ENCODE results near the gene AK9. TPM values are rescaled to one million over a fixed set of nuclear protein-coding genes. Genes with fewer than 3 reads are reported as not detected.

The AK9 gene
- total and polyA plus RNA-seq, 10 of the 15 experiments (the other 5 are each of a cell fraction or from before 2014, with no cell fraction given) = 2.1 to 7.4 (median 4.2) TPM

- Histone ChIP-seq H3K36me3 (ENCODE audit: control insufficient read depth in 2 of 2, insufficient read depth in 2 of 2, low read length in 1 of 2) (peaks cover 0 to 15% of the 10 kb centered on the region in 2 experiments; a peak in 1 of 4 replicates), H4K20me1 (ENCODE audit: control insufficient read depth, insufficient read depth) (no peaks in the 10 kb centered on the region), H3K79me2 (ENCODE audit: control insufficient read depth, insufficient read depth, low read length) (peaks cover 25% of the 10 kb centered on the region), H3K9ac (ENCODE audit: control insufficient read depth, insufficient read depth, low read length) (no peak overlapping the region), H3K27ac (ENCODE audit: control insufficient read depth, insufficient read depth) (no peak overlapping the region), H3K4me1 (ENCODE audit: control insufficient read depth, insufficient read depth, low read length) (no peaks in the 10 kb centered on the region; the same call in 1 of the 2 replicates), H3K4me2 (ENCODE audit: control insufficient read depth, insufficient read depth) (no peak overlapping the region), H3K4me3 (no peak overlapping the region), H3K9me3 (replicated peaks; ENCODE audit: control insufficient read depth, insufficient read depth, low read length) (no peaks in the 10 kb centered on the region), H2AFZ (ENCODE audit: control insufficient read depth, low read depth, low read length) (no peak overlapping the region), H3K27me3 (replicated peaks in 1 of 2; ENCODE audit: control insufficient read depth in 2 of 2, insufficient read depth in 2 of 2, low read length in 1 of 2) (no peaks in the 10 kb centered on the region)
- DNase-seq (ENCODE audit: low read depth, low spot score) (no peak), FAIRE-seq (no peak), ATAC-seq (no peak)
- SMC1A ChIA-PET (ENCODE audit: uncharacterized antibody, unreplicated experiment) = interaction anchor here (1.5 to 1.6 kb wide), 2 partner anchors 8 to 10 kb away, joined by 3 to 4 read pairs; no protein-coding TSS in a partner anchor
- CTCF ChIA-PET = interaction anchor here (0.7 to 1.3 kb wide), 4 partner anchors 11 to 554 kb away, joined by 3 to 4 read pairs (median 3); no protein-coding TSS in a partner anchor
- RAD21 ChIA-PET (ENCODE audit: unreplicated experiment) = interaction anchor here (0.6 kb wide), 1 partner anchor 861 kb away, joined by 3 read pairs; no protein-coding TSS in a partner anchor
- POLR2A ChIA-PET = interaction anchor here (9.3 kb wide), 1 partner anchor 26 kb away, joined by 132 read pairs; the partner anchor contains the start of gene MICAL1
- no peak for TF ChIP-seq ZNF24 (IDR thresholded peaks at IDR 0.05)
- no peak for TF ChIP-seq HDAC2 (IDR thresholded peaks at IDR 0.05)
- no peak for TF ChIP-seq MEF2A (IDR thresholded peaks at IDR 0.05; ENCODE audit: insufficient read depth, low read depth, low read length)
- TF ChIP-seq BCLAF1 (IDR thresholded peaks at IDR 0.05) = no peak
- TF ChIP-seq E2F8 (IDR thresholded peaks at IDR 0.05; ENCODE audit: low read depth, partially characterized antibody) = no peak
- no peak for TF ChIP-seq ESRRA (IDR thresholded peaks at IDR 0.05; ENCODE audit: low read length)
- no peak for TF ChIP-seq SUPT20H (IDR thresholded peaks at IDR 0.05; ENCODE audit: borderline replicate concordance, control insufficient read depth, low read depth, low read length)
- in situ Hi-C loops (cut with MboI) = no loop called here
- no TSS peak for BruUV-seq (replicated peaks)
- 50% methylated on average over 3 of the region's 3 CpGs for WGBS (ENCODE audit: insufficient coverage, insufficient replicate concordance, low lambda C conversion rate, missing lambda C conversion rate)
- intact Hi-C loops (cut with micrococcal nuclease; ENCODE audit: unreplicated experiment) = no loop called here
Observed at GRCh38 chr6:109485266-109485935, 205.6 kb downstream of the AK9 start.

Data from GM12878 (cell line).